Neural crest cell (in vitro differentiated cells): Measurements from ENCODE around the gene TMEM147. TPM values are rescaled to one million over a fixed set of nuclear protein-coding genes. Genes with fewer than 3 reads are reported as not detected.

ENCODE experiments used
- DNase-seq: peaks from one replicate; pipeline ENCODE4 v3.0.0; 2021; ENCODE audit warnings: low read depth, mixed read lengths, low spot score
- H3K27ac Mint-ChIP-seq: one replicate; pipeline ENCODE4 v1.8.0; 2021; ENCODE audit warnings: mild to moderate bottlenecking, mixed read lengths; ENCODE audit not compliant: unreplicated experiment
- H3K27me3 Mint-ChIP-seq: 2 replicates; pipeline ENCODE4 v1.8.0; 2021; ENCODE audit warnings: low read depth, mild to moderate bottlenecking, mixed read lengths
- H3K36me3 Mint-ChIP-seq: 2 replicates; pipeline ENCODE4 v1.8.0; 2021; ENCODE audit warnings: low read depth, mild to moderate bottlenecking, mixed read lengths
- H3K4me1 Mint-ChIP-seq: 2 replicates; pipeline ENCODE4 v1.8.0; 2021; ENCODE audit warnings: mixed read lengths
- H3K4me3 Mint-ChIP-seq: one replicate; pipeline ENCODE4 v1.8.0; 2021; ENCODE audit warnings: mild to moderate bottlenecking, mixed read lengths
- H3K9me3 Mint-ChIP-seq: 2 replicates; pipeline ENCODE4 v1.8.0; 2021; ENCODE audit warnings: mixed read lengths
- CTCF ChIP-seq: fragments of 200-600 bp; sonication (generic); conservative IDR thresholded peaks from 2 replicates; pipeline ENCODE4 v1.5.0; 2021; ENCODE audit warnings: antibody characterized with exemption, mild to moderate bottlenecking
- total RNA-seq: library from RNA; stranded (reverse); gene quantifications from 2 replicates; pipeline ENCODE4 v1.2.1, GENCODE V29; 2021

The TMEM147 gene
- total RNA-seq, 1 donor from 2014 or later, result 105 TPM

- Mint-ChIP-seq H3K27ac (no peak overlapping the region), H3K36me3 (no peaks in the 10 kb centered on the region), H3K27me3 (peaks cover 95% of the 10 kb centered on the region), H3K4me1 (no peaks in the 10 kb centered on the region), H3K9me3 (no peaks in the 10 kb centered on the region), H3K4me3 (no peak overlapping the region)
- TF ChIP-seq CTCF, result no peak
- no peak for DNase-seq
Measured at GRCh38 chr19:35509018-35509652, 36.3 kb upstream of the TMEM147 start.

GRCh38 chr19:35509861-35510625, 35.4 kb upstream of the TMEM147 start:
- peak; percentile 99 for TF ChIP-seq CTCF
- no peak overlapping the region for H3K27ac Mint-ChIP-seq
- no peaks in the 10 kb centered on the region for H3K4me1 Mint-ChIP-seq
- no peaks in the 10 kb centered on the region for H3K36me3 Mint-ChIP-seq
- peak; percentile 76 for DNase-seq
- H3K9me3 Mint-ChIP-seq, result no peaks in the 10 kb centered on the region
- H3K4me3 Mint-ChIP-seq, result no peak overlapping the region
- peaks cover 91% of the 10 kb centered on the region for H3K27me3 Mint-ChIP-seq

GRCh38 chr19:35510626-35510964, 34.8 kb upstream of the TMEM147 start:
- no peaks in the 10 kb centered on the region for H3K36me3 Mint-ChIP-seq
- peaks cover 86% of the 10 kb centered on the region for H3K27me3 Mint-ChIP-seq
- TF ChIP-seq CTCF, result peak; percentile 42
- no peak for DNase-seq
- no peaks in the 10 kb centered on the region for H3K4me1 Mint-ChIP-seq
- H3K4me3 Mint-ChIP-seq, result no peak overlapping the region
- H3K27ac Mint-ChIP-seq, result no peak overlapping the region
- H3K9me3 Mint-ChIP-seq, result no peaks in the 10 kb centered on the region

- Mint-ChIP-seq H3K4me3 (no peak overlapping the region), H3K9me3 (no peaks in the 10 kb centered on the region), H3K4me1 (no peaks in the 10 kb centered on the region), H3K27ac (no peak overlapping the region), H3K27me3 (peaks cover 78% of the 10 kb centered on the region), H3K36me3 (no peaks in the 10 kb centered on the region)
- no peak for DNase-seq
- no peak for TF ChIP-seq CTCF
Measured at GRCh38 chr19:35511337-35511736, 34.1 kb upstream of the TMEM147 start.

GRCh38 chr19:35512831-35513627, 32.4 kb upstream of the TMEM147 start:
- Mint-ChIP-seq H3K27ac (no peak overlapping the region), H3K4me1 (no peaks in the 10 kb centered on the region), H3K4me3 (no peak overlapping the region), H3K36me3 (no peaks in the 10 kb centered on the region), H3K27me3 (peaks cover 64% of the 10 kb centered on the region), H3K9me3 (no peaks in the 10 kb centered on the region)
- no peak for TF ChIP-seq CTCF
- DNase-seq, result no peak
